SK-N-SH (cell line): ENCODE data around the gene FJX1. TPM values are rescaled to one million over a fixed set of nuclear protein-coding genes. Genes with fewer than 3 reads are reported as not detected.

ENCODE experiments used
- CTCF ChIP-seq: fragments of 200-600 bp; sonication (generic); IDR thresholded peaks from 2 replicates; pipeline ENCODE4 v1.6.1; 2017; ENCODE audit warnings: antibody characterized with exemption, mild to moderate bottlenecking, moderate library complexity
- ELF1 ChIP-seq: IDR thresholded peaks from 2 replicates; pipeline ENCODE4 v1.4.0; 2012
- EP300 ChIP-seq, 2 experiments: IDR thresholded peaks; 2 replicates each; pipeline versions ENCODE4 v1.4.0 to v1.6.1; 2012; ENCODE audit warnings: borderline replicate concordance in 1 of 2, low read depth in 1 of 2, low read length in 1 of 2
- EZH2phosphoT487 ChIP-seq: fragments of 200-600 bp; sonication (generic); IDR thresholded peaks from 2 replicates; pipeline ENCODE4 v1.6.1; 2017; ENCODE audit warnings: low read depth, mixed run types, mild to moderate bottlenecking, antibody characterized with exemption, moderate library complexity, borderline replicate concordance
- FOXJ3 ChIP-seq: sonication (generic); formaldehyde crosslinking; IDR thresholded peaks from 2 replicates; pipeline ENCODE4 v1.5.1; 2020; ENCODE audit warnings: mild to moderate bottlenecking, missing genetic modification reagents
- FOXM1 ChIP-seq: IDR thresholded peaks from 2 replicates; pipeline ENCODE4 v1.4.0; 2012; ENCODE audit warnings: low read depth, mild to moderate bottlenecking
- GATA2 ChIP-seq: sonication (generic); formaldehyde crosslinking; IDR thresholded peaks from 2 replicates; pipeline ENCODE4 v1.5.0; 2020; ENCODE audit warnings: mild to moderate bottlenecking, missing genetic modification reagents
- IRF3 ChIP-seq: fragments of 150-350 bp; IDR thresholded peaks from 2 replicates; pipeline ENCODE4 v1.6.1; 2016; ENCODE audit warnings: mild to moderate bottlenecking, low read depth, low read length
- JUND ChIP-seq: IDR thresholded peaks from 2 replicates; pipeline ENCODE4 v1.4.0; 2012
- MEF2A ChIP-seq: IDR thresholded peaks from 2 replicates; pipeline ENCODE4 v1.4.0; 2012; ENCODE audit warnings: low read depth, borderline replicate concordance
- MXI1 ChIP-seq: IDR thresholded peaks from 2 replicates; pipeline ENCODE4 v1.6.1; 2012; ENCODE audit warnings: mild to moderate bottlenecking, low read depth, low read length, improper control_type of control experiment
- NFIC ChIP-seq: IDR thresholded peaks from 2 replicates; pipeline ENCODE4 v1.4.0; 2012; ENCODE audit warnings: borderline replicate concordance
- NRF1 ChIP-seq: IDR thresholded peaks from 2 replicates; pipeline ENCODE4 v1.6.1; 2012; ENCODE audit warnings: low read depth, mild to moderate bottlenecking, low read length
- PBX3 ChIP-seq: IDR thresholded peaks from 2 replicates; pipeline ENCODE4; 2012
- RAD21 ChIP-seq: IDR thresholded peaks from 2 replicates; pipeline ENCODE4 v1.6.1; 2012; ENCODE audit warnings: mild to moderate bottlenecking, low read length
- RCOR1 ChIP-seq: fragments of 150-350 bp; IDR thresholded peaks from 2 replicates; pipeline ENCODE4 v1.6.1; 2017; ENCODE audit warnings: antibody characterized with exemption, low read length
- RXRA ChIP-seq: IDR thresholded peaks from 2 replicates; pipeline ENCODE4 v1.4.0; 2012; ENCODE audit warnings: low read depth, mild to moderate bottlenecking, borderline replicate concordance
- SIN3A ChIP-seq: IDR thresholded peaks from 2 replicates; pipeline ENCODE4 v1.6.1; 2012; ENCODE audit warnings: low read depth, mild to moderate bottlenecking, low read length, moderate library complexity, borderline replicate concordance
- SMC3 ChIP-seq: IDR thresholded peaks from 2 replicates; pipeline ENCODE4 v1.6.1; 2012; ENCODE audit warnings: low read depth, low read length, improper control_type of control experiment
- TAF1 ChIP-seq: IDR thresholded peaks from 2 replicates; pipeline ENCODE4 v1.6.1; 2012; ENCODE audit warnings: low read depth, mild to moderate bottlenecking, low read length, moderate library complexity, borderline replicate concordance
- TEAD4 ChIP-seq: IDR thresholded peaks from 2 replicates; pipeline ENCODE4 v1.4.0; 2012; ENCODE audit warnings: mild to moderate bottlenecking, borderline replicate concordance; ENCODE audit not compliant: insufficient read depth
- USF1 ChIP-seq: IDR thresholded peaks from 2 replicates; pipeline ENCODE4 v1.4.0; 2012; ENCODE audit warnings: low read depth, borderline replicate concordance
- USF2 ChIP-seq: fragments of 150-350 bp; IDR thresholded peaks from 2 replicates; pipeline ENCODE4 v1.6.1; 2017; ENCODE audit warnings: antibody characterized with exemption, low read length, low read depth, borderline replicate concordance
- YY1 ChIP-seq: IDR thresholded peaks from 2 replicates; pipeline ENCODE4 v1.4.0; 2012; ENCODE audit warnings: low read depth, mild to moderate bottlenecking
- polyA plus RNA-seq, 3 experiments: library from polyadenylated mRNA; depleted of rRNA; stranded (reverse); fragments of >200 nt; gene quantifications; 2 replicates each; pipeline ENCODE4 v1.2.3, GENCODE V29; 2012

FJX1 gene
- polyA plus RNA-seq, 1 of the 3 experiments (the other 2 are of a cell fraction) = 34.5 TPM

GRCh38 chr11:35629914-35630313 lies 11.7 kb downstream of the FJX1 start (continued):
- TF ChIP-seq GATA2 (CRISPR knock-in tag) (no peak), NFIC (peak; percentile 80), IRF3 (no peak), EP300 (IDR thresholded peaks at IDR 0.05; ENCODE audit: borderline replicate concordance in 1 of 2, low read depth in 1 of 2, low read length in 1 of 2) (peak in 1 of 2 experiments; percentile 86; a peak in 2 of 4 replicates), FOXM1 (no peak), TEAD4 (peak; percentile 93), RXRA (peak; percentile 67; the same call in 1 of the 2 replicates), ELF1 (no peak), MEF2A (0 out of 2 replicates have a peak, but pooled peaks have one; percentile 31), USF2 (no peak), JUND (peak; percentile 99), PBX3 (peak; percentile 72), USF1 (no peak), RAD21 (no peak), EZH2phosphoT487 (no peak), NRF1 (no peak), MXI1 (no peak), SIN3A (no peak), CTCF (no peak), YY1 (peak; percentile 35; the same call in 1 of the 2 replicates), FOXJ3 (CRISPR knock-in tag) (no peak), RCOR1 (no peak), SMC3 (no peak), TAF1 (no peak)
